ENCODE results near the gene KRT24.

KRT24 gene

GRCh38 chr17:40695874-40696472 is 7.6 kb downstream of the KRT24 start:
- Histone ChIP-seq H3K4me1 (ENCODE audit: control insufficient read depth, insufficient read depth, low read length) (no peaks in the 10 kb centered on the region), H3K36me3 (ENCODE audit: control insufficient read depth, insufficient read depth, low read length) (no peaks in the 10 kb centered on the region), H3K4me3 (ENCODE audit: low read depth, low read length) (no peak overlapping the region), H3K9ac (ENCODE audit: low read length) (no peak overlapping the region), H3K27ac (ENCODE audit: low read depth, low read length) (no peak overlapping the region), H3K27me3 (ENCODE audit: control insufficient read depth, insufficient read depth, low read length) (no peaks in the 10 kb centered on the region), H3K9me3 (ENCODE audit: control insufficient read depth, insufficient read depth, low read depth, low read length) (no peaks in the 10 kb centered on the region)

GRCh38 chr17:40694584-40694983 is 9.0 kb downstream of the KRT24 start:
- Histone ChIP-seq H3K4me3 (ENCODE audit: low read depth, low read length) (no peak overlapping the region), H3K9me3 (ENCODE audit: control insufficient read depth, insufficient read depth, low read depth, low read length) (no peaks in the 10 kb centered on the region), H3K36me3 (ENCODE audit: control insufficient read depth, insufficient read depth, low read length) (no peaks in the 10 kb centered on the region), H3K4me1 (ENCODE audit: control insufficient read depth, insufficient read depth, low read length) (no peaks in the 10 kb centered on the region), H3K27ac (ENCODE audit: low read depth, low read length) (no peak overlapping the region), H3K9ac (ENCODE audit: low read length) (no peak overlapping the region), H3K27me3 (ENCODE audit: control insufficient read depth, insufficient read depth, low read length) (no peaks in the 10 kb centered on the region)

GRCh38 chr17:40687106-40687505 is 16.4 kb downstream of the KRT24 start:
- no peak overlapping the region for H3K4me3 ChIP-seq (ENCODE audit: low read depth, low read length)
- H3K9me3 ChIP-seq (ENCODE audit: control insufficient read depth, insufficient read depth, low read depth, low read length) = no peaks in the 10 kb centered on the region
- no peak overlapping the region for H3K27ac ChIP-seq (ENCODE audit: low read depth, low read length)
- no peak overlapping the region for H3K9ac ChIP-seq (ENCODE audit: low read length)
- no peaks in the 10 kb centered on the region for H3K36me3 ChIP-seq (ENCODE audit: control insufficient read depth, insufficient read depth, low read length)
- H3K4me1 ChIP-seq (ENCODE audit: control insufficient read depth, insufficient read depth, low read length) = no peaks in the 10 kb centered on the region
- no peaks in the 10 kb centered on the region for H3K27me3 ChIP-seq (ENCODE audit: control insufficient read depth, insufficient read depth, low read length)

- Histone ChIP-seq H3K36me3 (ENCODE audit: control insufficient read depth, insufficient read depth, low read length) (no peaks in the 10 kb centered on the region), H3K9me3 (ENCODE audit: control insufficient read depth, insufficient read depth, low read depth, low read length) (no peaks in the 10 kb centered on the region), H3K27ac (ENCODE audit: low read depth, low read length) (no peak overlapping the region), H3K9ac (ENCODE audit: low read length) (no peak overlapping the region), H3K27me3 (ENCODE audit: control insufficient read depth, insufficient read depth, low read length) (no peaks in the 10 kb centered on the region), H3K4me1 (ENCODE audit: control insufficient read depth, insufficient read depth, low read length) (no peaks in the 10 kb centered on the region), H3K4me3 (ENCODE audit: low read depth, low read length) (no peak overlapping the region)
Observed at GRCh38 chr17:40686192-40686591, 17.4 kb downstream of the KRT24 start.

- no peaks in the 10 kb centered on the region for H3K36me3 ChIP-seq (ENCODE audit: control insufficient read depth, insufficient read depth, low read length)
- H3K4me3 ChIP-seq (ENCODE audit: low read depth, low read length) = no peak overlapping the region
- H3K27ac ChIP-seq (ENCODE audit: low read depth, low read length) = no peak overlapping the region
- no peaks in the 10 kb centered on the region for H3K9me3 ChIP-seq (ENCODE audit: control insufficient read depth, insufficient read depth, low read depth, low read length)
- H3K27me3 ChIP-seq (ENCODE audit: control insufficient read depth, insufficient read depth, low read length) = no peaks in the 10 kb centered on the region
- H3K4me1 ChIP-seq (ENCODE audit: control insufficient read depth, insufficient read depth, low read length) = no peaks in the 10 kb centered on the region
- no peak overlapping the region for H3K9ac ChIP-seq (ENCODE audit: low read length)
Observed at GRCh38 chr17:40680998-40681397, 22.6 kb downstream of the KRT24 start.

DNA sequence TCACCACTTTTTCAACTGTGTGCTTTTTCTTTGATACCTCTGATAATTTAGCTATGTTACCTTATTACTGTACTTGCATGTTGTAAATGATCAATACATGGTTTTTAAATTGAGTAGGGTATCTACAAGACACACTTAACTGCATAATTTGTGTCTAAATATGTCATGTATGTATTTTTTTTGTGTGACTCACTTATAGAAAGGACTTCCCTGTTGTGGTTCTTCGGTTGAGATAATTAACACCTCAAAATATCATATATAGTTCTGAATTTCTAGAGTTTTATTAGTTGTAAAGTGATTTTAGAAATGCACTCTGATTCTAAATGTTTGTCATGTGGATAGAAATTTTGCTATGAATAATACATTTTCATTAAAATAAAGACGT is 24.0 kb downstream of the KRT24 start:
- no peaks in the 10 kb centered on the region for H3K27me3 ChIP-seq (ENCODE audit: control insufficient read depth, insufficient read depth, low read length)
- no peak overlapping the region for H3K27ac ChIP-seq (ENCODE audit: low read depth, low read length)
- no peaks in the 10 kb centered on the region for H3K4me1 ChIP-seq (ENCODE audit: control insufficient read depth, insufficient read depth, low read length)
- H3K4me3 ChIP-seq (ENCODE audit: low read depth, low read length) = no peak overlapping the region
- no peaks in the 10 kb centered on the region for H3K36me3 ChIP-seq (ENCODE audit: control insufficient read depth, insufficient read depth, low read length)
- H3K9ac ChIP-seq (ENCODE audit: low read length) = no peak overlapping the region
- no peaks in the 10 kb centered on the region for H3K9me3 ChIP-seq (ENCODE audit: control insufficient read depth, insufficient read depth, low read depth, low read length)

DNA sequence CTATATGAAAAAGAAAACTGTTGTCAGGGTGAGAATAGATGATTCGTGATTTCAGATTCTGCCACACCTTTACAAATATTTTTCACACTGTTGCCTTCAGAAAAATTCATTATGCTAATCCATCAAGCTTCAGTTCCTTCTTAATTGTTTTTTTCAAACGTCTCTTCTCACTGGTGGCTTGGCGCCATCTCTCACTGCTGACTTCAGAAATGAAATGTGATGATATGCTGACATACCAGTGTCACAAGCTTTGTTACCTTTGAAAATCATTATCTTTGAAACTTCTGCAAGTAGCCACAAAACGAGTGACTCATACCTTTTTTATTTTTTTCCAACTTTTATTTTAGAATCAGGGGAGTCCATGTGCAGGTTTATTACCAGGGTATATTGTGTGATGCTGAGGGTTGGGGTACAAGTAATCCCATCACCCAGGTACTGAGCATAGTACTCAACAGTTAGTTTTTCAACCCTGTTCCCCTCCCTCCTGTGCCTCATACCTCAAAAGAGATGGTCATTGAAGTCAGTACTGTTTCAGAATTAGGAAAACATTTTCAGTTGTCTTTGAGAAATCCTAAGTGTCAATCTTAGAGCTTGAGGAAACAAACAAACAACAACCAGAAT is 24.5 kb downstream of the KRT24 start:
- H3K27ac ChIP-seq (ENCODE audit: low read depth, low read length) = no peak overlapping the region
- no peaks in the 10 kb centered on the region; the same call in 1 of the 2 replicates for H3K27me3 ChIP-seq (ENCODE audit: control insufficient read depth, insufficient read depth, low read length)
- no peak overlapping the region for H3K9ac ChIP-seq (ENCODE audit: low read length)

DNA sequence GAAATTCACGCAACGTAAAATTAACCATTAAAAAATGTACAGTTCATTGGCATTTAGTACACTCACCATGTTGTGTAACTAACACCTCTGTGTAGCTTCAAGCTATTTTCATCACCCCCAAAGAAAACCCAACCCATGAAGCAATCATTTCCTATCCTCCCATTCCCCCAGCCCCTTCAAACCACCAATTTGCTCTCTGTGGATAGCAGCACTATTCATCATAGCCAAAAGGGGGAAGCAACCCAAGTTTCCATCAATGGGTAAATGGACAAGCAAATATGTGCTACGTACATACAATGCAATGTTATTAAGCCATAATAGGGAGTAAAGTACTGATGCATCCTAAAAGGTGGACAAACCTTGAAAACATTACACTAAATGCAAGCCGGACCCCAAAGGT is 27.6 kb downstream of the KRT24 start:
- H3K4me1 ChIP-seq (ENCODE audit: control insufficient read depth, insufficient read depth, low read length) = no peaks in the 10 kb centered on the region
- no peaks in the 10 kb centered on the region for H3K9me3 ChIP-seq (ENCODE audit: control insufficient read depth, insufficient read depth, low read depth, low read length)
- H3K27ac ChIP-seq (ENCODE audit: low read depth, low read length) = no peak overlapping the region
- no peaks in the 10 kb centered on the region; the same call in 1 of the 2 replicates for H3K27me3 ChIP-seq (ENCODE audit: control insufficient read depth, insufficient read depth, low read length)
- H3K4me3 ChIP-seq (ENCODE audit: low read depth, low read length) = no peak overlapping the region
- no peaks in the 10 kb centered on the region for H3K36me3 ChIP-seq (ENCODE audit: control insufficient read depth, insufficient read depth, low read length)
- H3K9ac ChIP-seq (ENCODE audit: low read length) = no peak overlapping the region

More for the DNA sequence above, 24.5 kb downstream of the KRT24 start:
- Histone ChIP-seq H3K4me1 (ENCODE audit: control insufficient read depth, insufficient read depth, low read length) (no peaks in the 10 kb centered on the region), H3K36me3 (ENCODE audit: control insufficient read depth, insufficient read depth, low read length) (no peaks in the 10 kb centered on the region), H3K4me3 (ENCODE audit: low read depth, low read length) (no peak overlapping the region), H3K9me3 (ENCODE audit: control insufficient read depth, insufficient read depth, low read depth, low read length) (no peaks in the 10 kb centered on the region)

- H3K9me3 ChIP-seq (ENCODE audit: control insufficient read depth, insufficient read depth, low read depth, low read length) = no peaks in the 10 kb centered on the region
- no peak overlapping the region for H3K4me3 ChIP-seq (ENCODE audit: low read depth, low read length)
- no peaks in the 10 kb centered on the region; the same call in 1 of the 2 replicates for H3K27me3 ChIP-seq (ENCODE audit: control insufficient read depth, insufficient read depth, low read length)
- no peaks in the 10 kb centered on the region for H3K4me1 ChIP-seq (ENCODE audit: control insufficient read depth, insufficient read depth, low read length)
- no peak overlapping the region for H3K9ac ChIP-seq (ENCODE audit: low read length)
- no peaks in the 10 kb centered on the region for H3K36me3 ChIP-seq (ENCODE audit: control insufficient read depth, insufficient read depth, low read length)
- H3K27ac ChIP-seq (ENCODE audit: low read depth, low read length) = no peak overlapping the region
Observed at GRCh38 chr17:40672654-40673053, 30.9 kb downstream of the KRT24 start.

GRCh38 chr17:40671282-40671681 is 32.3 kb downstream of the KRT24 start:
- Histone ChIP-seq H3K27ac (ENCODE audit: low read depth, low read length) (no peak overlapping the region), H3K9me3 (ENCODE audit: control insufficient read depth, insufficient read depth, low read depth, low read length) (no peaks in the 10 kb centered on the region), H3K36me3 (ENCODE audit: control insufficient read depth, insufficient read depth, low read length) (no peaks in the 10 kb centered on the region), H3K4me1 (ENCODE audit: control insufficient read depth, insufficient read depth, low read length) (no peaks in the 10 kb centered on the region), H3K27me3 (ENCODE audit: control insufficient read depth, insufficient read depth, low read length) (no peaks in the 10 kb centered on the region; the same call in 1 of the 2 replicates), H3K9ac (ENCODE audit: low read length) (no peak overlapping the region), H3K4me3 (ENCODE audit: low read depth, low read length) (no peak overlapping the region)

- Histone ChIP-seq H3K9ac (ENCODE audit: low read length) (no peak overlapping the region), H3K36me3 (ENCODE audit: control insufficient read depth, insufficient read depth, low read length) (no peaks in the 10 kb centered on the region), H3K27me3 (ENCODE audit: control insufficient read depth, insufficient read depth, low read length) (0 out of 2 replicates have a peak, but pooled peaks cover 2% of the 10 kb centered on the region), H3K4me3 (ENCODE audit: low read depth, low read length) (no peak overlapping the region), H3K4me1 (ENCODE audit: control insufficient read depth, insufficient read depth, low read length) (peaks cover 4% of the 10 kb centered on the region; the same call in 1 of the 2 replicates), H3K27ac (ENCODE audit: low read depth, low read length) (no peak overlapping the region), H3K9me3 (ENCODE audit: control insufficient read depth, insufficient read depth, low read depth, low read length) (no peaks in the 10 kb centered on the region)
Observed at GRCh38 chr17:40666331-40666730, 37.2 kb downstream of the KRT24 start.
